OCI-M2 (cell line): Measurements from ENCODE around the gene RAD52.

Experiments used
- DNase-seq: peaks from one replicate; lab custom pipeline; 2025; ENCODE audit not compliant: unreplicated experiment; lab: John Stamatoyannopoulos, UW

The RAD52 gene

GRCh38 chr12:879641-880040, 69.9 kb downstream of the RAD52 start:
- no peak for DNase-seq

GRCh38 chr12:873954-874353, 75.5 kb downstream of the RAD52 start:
- DNase-seq = no peak

GRCh38 chr12:870378-870777, 79.1 kb downstream of the RAD52 start:
- no peak for DNase-seq

GRCh38 chr12:868722-869121, 80.8 kb downstream of the RAD52 start:
- DNase-seq = no peak

GRCh38 chr12:867905-868304, 81.6 kb downstream of the RAD52 start:
- DNase-seq = no peak

GRCh38 chr12:865614-866013, 83.9 kb downstream of the RAD52 start:
- no peak for DNase-seq

- DNase-seq = no peak
These were observed 86.2 kb downstream of the RAD52 start for GRCh38 chr12:863285-863684.

GRCh38 chr12:862303-862911, 87.1 kb downstream of the RAD52 start:
- no peak for DNase-seq
